GM19328 (cell line): ENCODE measurements around the gene LFNG.
A peak's percentile ranks its signal among the peaks of the same experiment; 100 is the strongest.

Experiments
- ATAC-seq: cut with Tn5 transposase; IDR thresholded peaks from one replicate; pipeline ENCODE4 v1.9.1; 2021; ENCODE audit warnings: mild to moderate bottlenecking, moderate library complexity; ENCODE audit not compliant: unreplicated experiment

Gene LFNG

DNA sequence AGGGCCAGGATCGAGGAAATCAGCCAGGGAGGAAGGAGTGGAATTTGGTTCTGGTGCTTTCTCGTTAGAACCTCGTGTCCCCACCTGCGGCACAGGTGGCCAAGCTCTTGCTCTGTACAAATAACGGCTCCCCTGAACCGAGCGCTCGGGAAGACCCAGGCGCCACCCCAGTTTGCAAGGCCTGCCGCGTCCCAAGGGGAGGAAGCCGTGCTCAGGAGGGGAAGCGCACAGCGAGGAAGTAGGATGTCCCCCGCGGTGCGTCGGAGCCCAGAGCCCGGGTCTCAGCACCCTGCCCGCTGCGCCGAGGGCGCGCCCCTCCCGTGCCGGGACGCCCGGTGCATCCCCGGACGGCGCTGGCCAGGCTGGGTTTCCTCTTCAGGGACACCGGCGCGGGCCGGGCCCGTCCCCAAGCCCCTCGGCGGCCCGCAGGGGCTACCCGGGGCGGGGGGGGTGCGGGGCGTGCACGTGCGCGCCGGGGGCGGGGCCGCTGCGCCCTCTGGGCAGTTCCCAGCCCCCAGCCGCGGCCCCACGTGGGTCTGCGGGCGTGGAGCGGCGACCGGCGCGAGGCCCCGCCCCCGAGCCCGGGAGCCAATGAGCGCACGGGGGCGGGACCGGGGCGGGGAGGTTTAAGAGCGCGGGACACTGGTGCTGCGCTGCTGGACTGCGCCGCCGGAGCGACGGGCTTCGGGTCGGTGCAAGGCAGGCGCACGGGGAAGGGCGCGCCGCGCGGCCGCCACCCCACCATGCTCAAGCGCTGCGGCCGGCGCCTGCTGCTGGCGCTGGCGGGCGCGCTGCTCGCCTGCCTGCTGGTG, at the start of gene LFNG:
LFNG (plus strand) TSS at position 656 of the 812 bp plus-strand sequence; CDS start at position 744, 88 bp downstream.
- ATAC-seq = peak; percentile 85

GRCh38 chr7:2470204-2471021, 49.2 kb upstream of the LFNG start:
- no peak for ATAC-seq

DNA sequence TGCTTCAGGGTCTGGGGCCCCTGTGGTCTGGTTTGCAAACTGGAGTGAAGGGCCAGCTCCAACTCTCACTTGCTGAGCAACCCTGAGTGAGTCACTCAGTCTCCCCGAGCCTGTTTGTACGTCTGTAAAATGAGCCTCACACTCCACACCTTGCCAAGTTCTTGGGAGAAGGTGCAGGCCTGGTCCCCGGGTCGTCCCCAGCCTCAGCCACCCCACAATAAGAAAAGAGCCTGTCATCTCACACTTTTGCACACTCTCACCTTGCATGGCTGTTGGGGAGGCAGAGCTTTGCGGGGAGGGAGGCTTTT, 48.6 kb upstream of the LFNG start:
- ATAC-seq = no peak

DNA sequence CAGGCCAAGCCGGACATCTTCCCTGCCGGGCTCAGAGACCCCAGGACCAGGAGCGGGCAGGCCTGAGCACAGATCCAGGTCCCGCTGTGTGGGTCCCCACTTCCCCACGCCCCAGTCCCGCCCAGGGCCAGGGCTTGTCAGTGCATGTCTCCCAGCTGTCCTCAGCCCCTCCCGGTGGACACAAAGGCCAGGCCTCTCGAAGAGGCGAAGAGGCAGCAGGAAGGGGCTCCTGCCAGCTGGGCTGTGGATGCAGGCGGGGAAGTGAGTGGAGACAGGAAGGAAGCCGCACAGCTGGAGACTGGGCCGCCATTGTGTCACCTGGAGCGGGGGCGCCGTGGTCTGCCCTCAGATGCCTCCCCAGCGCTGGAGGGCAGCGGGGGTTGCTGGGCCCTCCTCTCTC, 48.2 kb upstream of the LFNG start:
- no peak for ATAC-seq

DNA sequence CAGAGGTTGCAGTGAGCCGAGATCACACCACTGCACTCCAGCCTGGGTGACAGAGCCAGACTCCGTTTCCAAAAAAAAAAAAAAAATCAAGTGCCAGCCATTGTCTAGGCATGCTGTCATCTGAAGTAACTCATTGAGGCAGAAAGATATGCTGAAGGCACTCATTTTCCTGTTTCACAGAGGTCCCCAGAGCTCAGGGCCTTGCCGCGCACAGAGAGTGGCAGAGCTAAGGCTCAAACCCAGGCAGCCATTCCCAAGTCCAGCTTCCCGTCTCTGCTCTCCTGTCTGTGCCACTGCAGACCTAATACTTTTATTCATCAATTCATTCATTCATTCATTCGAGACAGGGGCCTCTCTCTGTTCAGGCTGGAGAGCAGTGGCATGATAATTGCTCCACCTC, 46.8 kb upstream of the LFNG start:
- ATAC-seq = no peak

- ATAC-seq = no peak
Measured at GRCh38 chr7:2473496-2474180, 45.9 kb upstream of the LFNG start.

DNA sequence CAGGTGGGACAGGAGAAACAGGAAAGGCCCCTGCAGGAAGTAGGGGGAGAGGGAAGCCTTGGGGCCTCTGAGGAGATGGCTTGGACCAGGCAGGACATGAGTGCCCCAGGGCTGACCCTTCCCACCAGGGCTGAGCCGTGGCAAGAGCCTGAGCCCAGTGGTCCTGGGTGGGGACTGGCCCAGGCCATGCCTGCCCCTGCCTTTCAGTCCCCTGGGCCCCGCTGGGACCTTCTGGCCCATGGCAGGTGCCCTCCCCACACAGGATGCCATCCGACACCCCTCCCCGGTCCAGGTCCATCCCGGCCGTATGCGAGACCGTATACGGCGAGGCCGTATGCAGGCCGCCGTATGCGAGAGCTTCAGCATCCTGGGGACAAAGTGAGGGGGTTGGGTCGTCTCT, 45.4 kb upstream of the LFNG start:
- no peak for ATAC-seq

DNA sequence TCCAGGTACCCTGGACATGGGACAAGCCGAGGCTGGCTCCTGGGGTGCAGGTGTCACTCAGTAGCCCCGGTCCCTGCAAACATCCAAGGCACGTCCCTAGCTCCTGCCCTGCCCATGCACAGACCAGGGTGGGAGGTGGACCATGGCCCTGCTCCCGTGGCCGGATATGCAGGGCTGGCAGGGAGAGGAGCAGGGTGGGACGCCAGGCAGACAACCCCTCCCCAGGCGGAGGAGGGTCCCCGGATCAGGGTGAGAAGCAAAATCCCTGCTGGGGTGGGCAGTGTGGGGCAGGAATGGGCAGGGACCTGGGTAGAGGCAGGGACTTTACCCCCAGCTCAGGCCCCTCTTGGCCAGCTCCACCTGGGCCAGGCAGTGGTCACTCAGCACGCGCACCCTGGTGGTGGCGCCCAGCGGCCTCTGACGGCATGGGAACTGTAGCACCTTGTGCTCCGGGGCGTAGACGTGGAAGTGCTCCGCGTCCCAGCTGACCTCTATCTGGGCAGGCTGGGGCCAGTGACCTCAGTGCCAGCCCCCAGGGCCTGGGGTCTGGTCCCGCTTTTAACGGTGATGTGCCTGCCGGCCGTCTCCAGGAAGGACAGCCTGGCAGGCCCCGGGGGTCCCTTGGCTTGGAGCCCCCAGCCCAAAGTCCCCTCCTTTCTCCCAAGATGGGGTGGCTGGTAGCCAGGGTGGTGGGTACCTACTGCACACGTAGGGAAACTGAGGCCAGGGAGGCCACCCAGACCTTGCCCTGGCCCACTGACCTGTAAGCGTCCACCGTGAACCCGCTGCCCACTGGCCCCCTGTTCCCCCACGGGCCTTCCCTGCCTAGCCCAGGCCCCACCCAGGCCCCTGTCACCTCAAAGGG, 44.5 kb upstream of the LFNG start:
- ATAC-seq = no peak

DNA sequence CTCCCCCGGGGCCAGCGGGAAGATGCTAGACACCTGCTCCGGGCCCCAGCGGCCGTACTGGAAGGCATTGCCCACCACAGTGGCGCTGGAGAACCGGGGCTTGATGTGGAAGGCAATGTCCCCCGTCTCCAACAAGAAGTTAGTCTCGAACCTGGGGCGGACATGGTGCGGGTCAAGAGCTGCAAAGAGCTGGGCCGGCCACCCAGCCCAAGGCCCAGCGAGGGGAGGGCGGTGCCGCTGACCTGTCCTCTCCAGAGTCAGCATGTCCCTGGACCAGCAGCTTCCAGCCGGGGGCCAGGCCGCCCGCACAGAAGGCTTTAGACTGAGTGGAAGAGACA, 43.9 kb upstream of the LFNG start:
- no peak for ATAC-seq

DNA sequence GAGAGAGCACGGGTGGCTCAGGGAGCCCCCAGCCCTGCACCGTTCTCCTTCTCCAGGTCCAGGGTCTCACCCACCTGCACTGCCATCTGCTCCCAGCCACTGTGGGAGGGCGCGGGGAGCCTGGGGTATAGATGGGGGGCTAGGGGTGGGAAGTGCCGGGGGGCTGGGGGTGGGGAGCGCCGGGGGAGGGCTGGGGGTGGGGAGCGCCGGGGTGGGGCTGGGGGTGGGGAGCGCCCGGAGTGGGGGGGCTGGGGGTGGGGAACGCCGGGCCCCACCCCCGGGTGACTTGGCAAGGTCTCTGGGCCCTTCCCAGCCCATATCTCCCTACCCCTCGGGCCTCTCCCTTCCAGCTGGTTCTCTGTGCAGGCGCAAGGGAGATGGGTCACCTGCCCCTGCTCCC, 43.3 kb upstream of the LFNG start, which contains the start of gene GRIFIN:
GRIFIN (minus strand) TSS at position 101 of the 400 bp plus-strand sequence; CDS start at position 86, 15 bp downstream.
- no peak for ATAC-seq

DNA sequence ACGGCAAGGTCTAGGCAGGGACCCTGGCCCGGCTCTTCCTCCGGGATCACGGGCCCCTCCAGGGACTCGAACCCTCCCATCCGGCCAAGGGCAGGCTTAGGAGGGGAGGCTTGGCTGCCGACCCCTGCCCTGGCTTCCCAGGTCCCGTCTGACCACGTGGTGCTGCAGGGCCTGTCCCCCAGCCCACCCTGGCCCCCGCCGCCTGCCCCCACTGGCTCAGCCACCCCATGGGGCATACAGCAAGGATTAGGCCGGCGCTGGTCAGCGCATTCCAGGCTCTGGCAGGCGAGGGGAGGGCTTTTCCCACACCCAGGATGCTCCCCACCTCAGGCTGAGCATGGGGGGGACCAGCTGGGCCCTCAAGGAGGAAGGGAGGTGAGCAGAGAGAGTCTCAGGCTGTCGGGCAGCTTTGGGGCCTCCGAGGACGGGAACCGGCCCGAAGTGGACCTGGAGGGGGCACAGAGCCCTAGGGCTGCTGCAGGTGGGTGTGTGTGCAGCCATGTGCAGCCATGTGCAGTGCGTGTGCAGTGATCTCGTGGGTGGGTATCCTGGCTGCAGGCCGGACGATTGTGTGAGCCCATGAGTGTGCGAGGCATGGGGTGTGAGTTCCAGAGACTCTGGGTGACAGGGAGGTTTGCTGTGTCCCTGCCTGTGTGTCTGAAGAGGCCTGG, 42.7 kb upstream of the LFNG start:
- ATAC-seq = no peak

- ATAC-seq = no peak
Measured at GRCh38 chr7:2477447-2478398, 41.9 kb upstream of the LFNG start.

DNA sequence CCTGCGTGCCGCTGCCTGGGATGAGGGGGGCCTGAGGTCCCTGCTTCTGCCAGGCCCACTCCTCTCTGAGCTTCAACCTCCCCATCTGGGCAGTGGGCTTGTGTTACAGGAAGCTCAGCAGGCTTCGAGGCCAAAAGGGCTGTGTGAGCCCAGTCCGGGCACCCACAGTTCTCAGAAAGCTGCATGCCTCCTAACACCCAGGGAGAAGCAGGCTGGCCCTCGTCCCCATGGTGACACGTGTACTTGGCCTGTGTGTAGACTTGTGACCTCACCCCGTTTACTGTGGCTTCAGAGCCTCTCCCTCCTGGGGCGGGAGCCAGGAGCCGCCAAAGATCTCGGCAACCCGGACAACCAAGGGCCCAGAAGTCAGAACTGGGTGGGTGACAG, 41.2 kb upstream of the LFNG start:
- no peak for ATAC-seq

GRCh38 chr7:2478800-2479199, 40.8 kb upstream of the LFNG start:
- no peak for ATAC-seq

- ATAC-seq = no peak
Measured at GRCh38 chr7:2479276-2480069, 40.1 kb upstream of the LFNG start.

DNA sequence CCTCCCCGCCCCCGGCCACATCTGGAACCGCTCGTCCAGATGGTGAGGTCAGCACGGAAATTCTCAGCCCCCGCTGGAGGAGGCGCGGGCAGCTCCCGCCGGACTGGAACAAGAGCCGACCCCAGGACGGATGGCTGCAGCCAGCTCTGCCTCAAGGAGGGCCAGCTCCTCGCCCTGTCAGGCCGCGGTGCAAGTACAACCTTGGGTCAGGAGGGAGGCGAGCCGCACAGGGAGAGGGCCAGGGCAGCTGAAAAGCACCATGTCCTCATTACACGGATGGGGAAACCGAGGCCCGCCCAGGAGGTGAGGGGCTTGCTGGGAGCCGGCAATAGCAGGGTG, 39.5 kb upstream of the LFNG start:
- no peak for ATAC-seq

GRCh38 chr7:2481195-2481594, 38.4 kb upstream of the LFNG start:
- no peak for ATAC-seq

DNA sequence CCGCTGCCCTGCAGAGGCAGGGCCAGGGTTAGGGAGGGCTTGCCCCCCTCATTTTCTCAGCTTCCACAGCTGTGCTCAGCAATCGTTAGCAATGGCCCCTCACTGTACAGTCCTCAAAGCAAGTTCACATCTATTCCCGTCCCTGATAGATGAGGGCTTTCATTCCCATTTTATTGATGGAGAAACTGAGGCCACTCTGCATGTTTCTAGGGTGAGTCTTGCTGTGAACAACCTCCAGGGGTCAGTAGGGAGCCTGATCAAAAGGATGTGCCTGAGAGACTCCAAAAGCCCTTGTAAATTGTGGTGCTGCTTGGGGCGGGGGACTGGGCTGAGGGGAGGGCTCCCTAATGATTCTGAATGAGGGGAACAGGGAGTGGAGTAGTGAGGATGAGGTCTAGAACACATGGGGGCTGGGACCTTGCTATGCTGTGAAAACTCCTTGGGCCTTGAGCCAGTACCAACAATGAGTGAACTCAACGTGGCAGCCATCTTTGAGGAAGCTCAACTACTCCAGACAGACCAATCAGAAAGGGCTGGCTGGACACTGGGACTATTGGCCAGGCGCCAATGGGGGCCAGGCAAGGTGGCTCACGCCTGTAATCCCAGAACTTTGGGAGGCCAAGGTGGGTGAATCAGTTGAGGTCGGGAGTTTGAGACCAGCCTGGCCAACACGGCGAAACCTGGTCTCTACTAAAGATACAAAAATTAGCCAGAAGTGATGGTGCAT, 36.7 kb upstream of the LFNG start:
- ATAC-seq = no peak
